Activated T-helper 9 cell treated with anti-CD3 and anti-CD28 coated beads, Interleukin-2, amount 50 U/mL, for 16 hours (primary cell): ENCODE results near the gene HIRIP3.
"Not testable (repeated sequence)": the region's sequence is repeated elsewhere in the genome, so short reads cannot be mapped to it uniquely, and the experiment has no call there.

Experiments used
- DNase-seq: peaks from one replicate; pipeline ENCODE4 v3.0.0-alpha.2; 2020; ENCODE audit warnings: low read depth

HIRIP3 gene

GRCh38 chr16:30016555-30017276 lies 21.3 kb upstream of the HIRIP3 start:
- no peak for DNase-seq

- DNase-seq: not testable (repeated sequence)
Measured at GRCh38 chr16:30015450-30015849, 20.0 kb upstream of the HIRIP3 start.

GRCh38 chr16:30012598-30012997 lies 17.2 kb upstream of the HIRIP3 start:
- DNase-seq: not testable (repeated sequence)

GRCh38 chr16:30011714-30012504 lies 16.5 kb upstream of the HIRIP3 start:
- DNase-seq: no peak

- no peak for DNase-seq
Measured at GRCh38 chr16:30010844-30011713, 15.7 kb upstream of the HIRIP3 start, which contains the start of gene DOC2A. Gene DOC2A (minus strand): TSS chr16:30011027. CDS start chr16:30010222, 805 bp downstream.

- no peak for DNase-seq
Measured at GRCh38 chr16:30009990-30010843, 14.8 kb upstream of the HIRIP3 start.

GRCh38 chr16:30009085-30009862 lies 13.9 kb upstream of the HIRIP3 start:
- DNase-seq: no peak

GRCh38 chr16:30007378-30007895 lies 12.0 kb upstream of the HIRIP3 start:
- DNase-seq: no peak

GRCh38 chr16:30006659-30007377 lies 11.4 kb upstream of the HIRIP3 start:
- no peak for DNase-seq

- no peak for DNase-seq
Measured at GRCh38 chr16:30006095-30006473, 10.7 kb upstream of the HIRIP3 start.

- DNase-seq: no peak
Measured at GRCh38 chr16:30005341-30006094, 10.1 kb upstream of the HIRIP3 start.

- DNase-seq: no peak
Measured at GRCh38 chr16:30004811-30005242, 9.4 kb upstream of the HIRIP3 start.

GRCh38 chr16:30004424-30004776 lies 9.0 kb upstream of the HIRIP3 start:
- DNase-seq: no peak

- no peak for DNase-seq
Measured at GRCh38 chr16:30003670-30004423, 8.4 kb upstream of the HIRIP3 start.

- no peak for DNase-seq
Measured at GRCh38 chr16:30002614-30003346, 7.4 kb upstream of the HIRIP3 start.

- DNase-seq: no peak
Measured at GRCh38 chr16:30000735-30001631, 5.6 kb upstream of the HIRIP3 start.
